Cardiac fibroblast (primary cell): Measurements from ENCODE around the gene RTP5.

Source experiments
- DNase-seq, 2 donors: peaks; one replicate each; pipeline versions ENCODE4 v3.0.0 to v3.0.0-alpha.2; 2010; ENCODE audit warnings: low read depth in 2 of 2
- H3K4me3 ChIP-seq, 2 donors: replicated peaks in 1 of 2; 1 replicate in 1 of 2; 2 replicates in 1 of 2; pipeline ENCODE4 v1.5.1; 2011; ENCODE audit warnings: low read depth in 2 of 2, low read length in 2 of 2, mild to moderate bottlenecking in 2 of 2, moderate library complexity in 1 of 2
- CTCF ChIP-seq: IDR thresholded peaks from one replicate; pipeline ENCODE4 v1.5.1; 2011; ENCODE audit warnings: low read depth, mild to moderate bottlenecking, low read length, inconsistent platforms

Gene RTP5

GRCh38 chr2:241860184-241861078 lies 9.1 kb upstream of the RTP5 start:
- TF ChIP-seq CTCF = no peak
- no peak for DNase-seq
- H3K4me3 ChIP-seq = no peak overlapping the region

GRCh38 chr2:241861264-241861663 lies 8.3 kb upstream of the RTP5 start:
- DNase-seq = no peak
- no peak for TF ChIP-seq CTCF

GRCh38 chr2:241862093-241862492 lies 7.4 kb upstream of the RTP5 start:
- no peak overlapping the region for H3K4me3 ChIP-seq
- no peak for TF ChIP-seq CTCF
- no peak for DNase-seq

More at GRCh38 chr2:241861264-241861663, 8.3 kb upstream of the RTP5 start:
- no peak overlapping the region for H3K4me3 ChIP-seq

- no peak overlapping the region for H3K4me3 ChIP-seq
Measured at GRCh38 chr2:241862775-241863535, 6.6 kb upstream of the RTP5 start.

GRCh38 chr2:241863536-241863954 lies 6.0 kb upstream of the RTP5 start:
- TF ChIP-seq CTCF = no peak
- DNase-seq = peak; percentile 41
- no peak overlapping the region for H3K4me3 ChIP-seq

More at GRCh38 chr2:241862775-241863535, 6.6 kb upstream of the RTP5 start:
- TF ChIP-seq CTCF = no peak
- DNase-seq = no peak

- DNase-seq = no peak
- H3K4me3 ChIP-seq = no peak overlapping the region
- no peak for TF ChIP-seq CTCF
Measured at GRCh38 chr2:241864168-241864849, 5.2 kb upstream of the RTP5 start.
